Mucosa of descending colon (tissue), 3 donors: ENCODE results near the gene POMT2. TPM values are rescaled to one million over a fixed set of nuclear protein-coding genes. Genes with fewer than 3 reads are reported as not detected.

Source experiments
- ATAC-seq: fragments of 200-7000 bp; cut with Tn5 transposase; one replicate; pipeline ENCODE4 v1.9.1; 2020; ENCODE audit warnings: mild to moderate bottlenecking, moderate library complexity
- DNase-seq, 3 donors: peaks; one replicate each; pipeline ENCODE4 v3.0.0-alpha.2; 2020
- H3K36me3 ChIP-seq: fragments of 200-600 bp; one replicate; pipeline ENCODE4 v1.8.0; 2021; ENCODE audit warnings: low read depth, mild to moderate bottlenecking
- H3K4me1 ChIP-seq: fragments of 200-600 bp; one replicate; pipeline ENCODE4 v1.8.0; 2021; ENCODE audit warnings: low read depth, mild to moderate bottlenecking
- H3K4me3 ChIP-seq: fragments of 200-600 bp; one replicate; pipeline ENCODE4 v1.8.0; 2021; ENCODE audit warnings: mild to moderate bottlenecking
- H3K9me3 ChIP-seq: fragments of 200-600 bp; one replicate; pipeline ENCODE4 v1.8.0; 2021; ENCODE audit warnings: mild to moderate bottlenecking
- CTCF ChIP-seq: fragments of 200-600 bp; IDR thresholded peaks from one replicate; pipeline ENCODE4 v1.8.0; 2022; ENCODE audit warnings: antibody characterized with exemption, mild to moderate bottlenecking
- intact Hi-C, 2 donors: fragments of 100-400 bp; cut with DNase I in 1 of 2; cut with micrococcal nuclease in 1 of 2; formaldehyde crosslinking; loops; one replicate each; pipeline versions ENCODE4 v1.11.0 to v1.11.1; 2022; cut with DNase I, micrococcal nuclease
- total RNA-seq, 3 donors: library from RNA; stranded (reverse); fragmentation: NEBNext Ultra II Directional in 2 of 3; extraction: Animal tissue kit (Norgen Biotek cat#: 25700) in 2 of 3; gene quantifications; one replicate each; pipeline versions ENCODE4 v1.2.1 to v1.2.4, GENCODE V29; 2021 to 2023
- donor health status: DM: no; HTN: no; CAD: no; lungs with moderate emphysema.
- donor health status: DM: no; HTN: no; CAD: no.
- donor health status: DM: no; HTN: yes; CAD: no.

The POMT2 gene
- total RNA-seq, 3 donors from 2014 or later = 22.9 to 28.5 (median 23.2) TPM

- Histone ChIP-seq H3K9me3 (no peaks in the 10 kb centered on the region), H3K4me1 (no peaks in the 10 kb centered on the region), H3K36me3 (no peaks in the 10 kb centered on the region), H3K4me3 (no peak overlapping the region)
- TF ChIP-seq CTCF = no peak
- intact Hi-C loops = no loop called here
- ATAC-seq = no peak
- DNase-seq = no peak
Observed at GRCh38 chr14:77343662-77344061, 23.0 kb upstream of the POMT2 start.

- intact Hi-C loops = no loop called here
Observed at GRCh38 chr14:77342726-77343397, 22.2 kb upstream of the POMT2 start.

GRCh38 chr14:77340389-77340788 is 19.7 kb upstream of the POMT2 start:
- no peak overlapping the region for H3K4me3 ChIP-seq
- intact Hi-C loops = no loop called here
- no peaks in the 10 kb centered on the region for H3K4me1 ChIP-seq
- ATAC-seq = no peak
- no peaks in the 10 kb centered on the region for H3K9me3 ChIP-seq
- no peak for TF ChIP-seq CTCF
- DNase-seq = no peak
- no peaks in the 10 kb centered on the region for H3K36me3 ChIP-seq

More at GRCh38 chr14:77342726-77343397, 22.2 kb upstream of the POMT2 start:
- no peak overlapping the region for H3K4me3 ChIP-seq
- no peaks in the 10 kb centered on the region for H3K9me3 ChIP-seq
- H3K36me3 ChIP-seq = no peaks in the 10 kb centered on the region
- no peak for ATAC-seq
- TF ChIP-seq CTCF = no peak
- no peak for DNase-seq
- H3K4me1 ChIP-seq = no peaks in the 10 kb centered on the region

- no peak for ATAC-seq
Observed at GRCh38 chr14:77339407-77339806, 18.7 kb upstream of the POMT2 start.

GRCh38 chr14:77338302-77338701 is 17.6 kb upstream of the POMT2 start:
- Histone ChIP-seq H3K4me1 (no peaks in the 10 kb centered on the region), H3K36me3 (no peaks in the 10 kb centered on the region), H3K4me3 (no peak overlapping the region), H3K9me3 (no peaks in the 10 kb centered on the region)
- no peak for ATAC-seq
- intact Hi-C loops = no loop called here
- DNase-seq = no peak
- TF ChIP-seq CTCF = no peak

More at GRCh38 chr14:77339407-77339806, 18.7 kb upstream of the POMT2 start:
- TF ChIP-seq CTCF = no peak
- Histone ChIP-seq H3K4me1 (no peaks in the 10 kb centered on the region), H3K9me3 (no peaks in the 10 kb centered on the region), H3K4me3 (no peak overlapping the region), H3K36me3 (no peaks in the 10 kb centered on the region)
- DNase-seq = no peak
- intact Hi-C loops = no loop called here
